Aorta (tissue), 5 donors: ENCODE results near the gene RAC2. TPM values are rescaled to one million over a fixed set of nuclear protein-coding genes. Genes with fewer than 3 reads are reported as not detected.

ENCODE experiments used
- ATAC-seq: fragments of 200-7000 bp; cut with Tn5 transposase; one replicate; pipeline ENCODE4 v1.9.1; 2022; ENCODE audit warnings: moderate library complexity; ENCODE audit not compliant: low FRiP score
- DNase-seq, 2 donors: peaks; one replicate each; pipeline ENCODE4 v3.0.0-alpha.2; 2020
- H3K27ac ChIP-seq, 2 donors: one replicate each; pipeline ENCODE4 v1.5.1; 2013; ENCODE audit warnings: low read length in 2 of 2, mild to moderate bottlenecking in 2 of 2, moderate library complexity in 2 of 2, control low read depth in 1 of 2, inconsistent platforms in 1 of 2, low read depth in 1 of 2
- H3K27me3 ChIP-seq, 2 donors: one replicate each; pipeline ENCODE4 v1.6.1; 2013; ENCODE audit warnings: control low read depth in 1 of 2, low read length in 1 of 2, mild to moderate bottlenecking in 1 of 2, moderate library complexity in 1 of 2; ENCODE audit not compliant: insufficient read depth in 2 of 2, control insufficient read depth in 1 of 2
- H3K36me3 ChIP-seq, 2 donors: one replicate each; pipeline ENCODE4 v1.6.1; 2013; ENCODE audit warnings: control low read depth in 1 of 2, low read length in 1 of 2, mild to moderate bottlenecking in 1 of 2; ENCODE audit not compliant: insufficient read depth in 2 of 2, control insufficient read depth in 1 of 2
- H3K4me1 ChIP-seq, 2 donors: one replicate each; pipeline ENCODE4 v1.6.1; 2013; ENCODE audit warnings: low read length in 2 of 2, control low read depth in 1 of 2, mild to moderate bottlenecking in 1 of 2, moderate library complexity in 1 of 2; ENCODE audit not compliant: insufficient read depth in 2 of 2, control insufficient read depth in 1 of 2
- H3K4me3 ChIP-seq, 2 donors: one replicate each; pipeline ENCODE4 v1.5.1; 2013; ENCODE audit warnings: low read length in 2 of 2, control low read depth in 1 of 2, mild to moderate bottlenecking in 1 of 2
- H3K9me3 ChIP-seq: one replicate; pipeline ENCODE4 v1.6.1; 2013; ENCODE audit warnings: mild to moderate bottlenecking, low read length; ENCODE audit not compliant: control insufficient read depth
- WGBS, 2 donors: extraction: QIAGEN DNeasy Blood & Tissue Kit; methylation state at CpG; one replicate each; pipeline ENCODE4 v1.1.7; 2013; 5-methylcytosine and 5-hydroxymethylcytosine counted together
- intact Hi-C, 2 donors: fragments of 100-400 bp; cut with DNase I; formaldehyde crosslinking; loops; one replicate each; pipeline versions ENCODE4 v1.14.2 to v1.15.0; 2022
- polyA plus RNA-seq, 2 donors: library from polyadenylated mRNA; stranded (reverse); fragments of 200-250 nt; gene quantifications; one replicate each; pipeline ENCODE4 v1.2.3, GENCODE V29; 2013
- total RNA-seq, 2 donors: library from RNA; stranded (reverse); fragmentation: NEBNext Ultra II Directional; extraction: Animal tissue kit (Norgen Biotek cat#: 25700); gene quantifications; one replicate each; pipeline ENCODE4 v1.2.1, GENCODE V29; 2021
- donor health status: healthy with polysubstance abuse.
- donor health status: Bipolar disorder and iron deficiency.
- donor health status: DM: no; HTN: no; CAD: no.
- donor health status: DM: no; HTN: no; CAD: no.
- donor health status: DM: yes; HTN: yes; CAD: no.

The RAC2 gene
- total and polyA plus RNA-seq, 4 donors, result 3.6 to 19.8 (median 15.7) TPM

DNA sequence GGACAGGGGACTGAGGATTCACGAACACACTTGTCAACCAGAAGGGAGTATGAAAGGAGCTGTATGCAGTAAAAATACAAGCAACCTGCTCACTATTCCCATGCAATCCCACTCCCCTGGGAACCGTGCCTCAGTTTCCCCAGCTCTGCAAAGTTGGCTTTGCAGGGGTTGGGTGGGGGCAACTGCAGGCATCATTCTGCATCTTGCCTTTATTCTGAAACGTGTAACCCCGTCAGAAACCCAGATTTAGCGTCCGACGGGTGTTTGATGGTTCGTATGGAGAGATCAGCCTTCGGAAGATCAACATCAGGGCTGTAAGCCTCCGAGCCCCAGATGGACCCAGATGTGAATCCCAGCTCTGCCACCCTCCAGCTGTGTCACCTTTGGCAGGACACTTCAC lies 41.9 kb upstream of the RAC2 start:
- Histone ChIP-seq H3K36me3 (no peaks in the 10 kb centered on the region), H3K27me3 (no peaks in the 10 kb centered on the region), H3K4me1 (no peaks in the 10 kb centered on the region), H3K27ac (no peak overlapping the region), H3K4me3 (no peak overlapping the region), H3K9me3 (peaks cover under 1% of the 10 kb centered on the region)
- no peak for DNase-seq
- intact Hi-C loops, result no loop called here
- no peak for ATAC-seq
- 83 to 84% methylated on average over 10 of the region's 10 CpGs for WGBS, 2 donors

DNA sequence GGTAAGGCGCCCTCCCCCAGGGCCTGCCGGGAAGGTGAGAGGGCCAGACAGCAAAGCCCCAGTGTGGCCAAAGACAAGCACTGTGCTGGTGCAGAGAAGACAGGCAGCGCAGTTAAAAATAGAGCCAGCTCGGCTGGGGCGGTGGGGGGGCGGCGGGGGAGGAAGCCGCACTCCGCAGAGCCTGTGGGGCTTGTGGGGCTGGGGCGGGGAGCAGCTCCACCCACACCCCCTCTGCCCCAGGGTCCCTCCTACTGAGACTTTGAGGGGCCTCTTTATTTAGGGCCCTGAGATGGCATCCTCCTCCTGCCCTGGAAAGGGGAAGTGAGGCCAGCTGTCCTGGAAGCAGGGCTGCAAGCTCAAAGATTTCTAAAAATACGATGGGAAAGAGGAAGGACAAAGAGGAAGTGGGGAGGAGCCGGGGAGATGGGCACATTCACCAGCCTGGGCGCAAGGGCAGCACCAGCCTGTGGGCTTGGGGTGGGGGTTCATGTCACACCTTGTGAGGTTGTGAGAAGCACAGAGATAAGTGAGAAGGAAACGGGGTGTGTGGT lies 40.8 kb upstream of the RAC2 start:
- Histone ChIP-seq H3K9me3 (peaks cover 1% of the 10 kb centered on the region), H3K36me3 (no peaks in the 10 kb centered on the region), H3K4me3 (no peak overlapping the region), H3K27me3 (no peaks in the 10 kb centered on the region), H3K4me1 (no peaks in the 10 kb centered on the region), H3K27ac (no peak overlapping the region)
- intact Hi-C loops, result no loop called here
- peak in 1 of 2 donors; percentile 88 for DNase-seq
- ATAC-seq, result peak; percentile 62
- 16 to 19% methylated on average over 13 to 14 of the region's 14 CpGs for WGBS, 2 donors

DNA sequence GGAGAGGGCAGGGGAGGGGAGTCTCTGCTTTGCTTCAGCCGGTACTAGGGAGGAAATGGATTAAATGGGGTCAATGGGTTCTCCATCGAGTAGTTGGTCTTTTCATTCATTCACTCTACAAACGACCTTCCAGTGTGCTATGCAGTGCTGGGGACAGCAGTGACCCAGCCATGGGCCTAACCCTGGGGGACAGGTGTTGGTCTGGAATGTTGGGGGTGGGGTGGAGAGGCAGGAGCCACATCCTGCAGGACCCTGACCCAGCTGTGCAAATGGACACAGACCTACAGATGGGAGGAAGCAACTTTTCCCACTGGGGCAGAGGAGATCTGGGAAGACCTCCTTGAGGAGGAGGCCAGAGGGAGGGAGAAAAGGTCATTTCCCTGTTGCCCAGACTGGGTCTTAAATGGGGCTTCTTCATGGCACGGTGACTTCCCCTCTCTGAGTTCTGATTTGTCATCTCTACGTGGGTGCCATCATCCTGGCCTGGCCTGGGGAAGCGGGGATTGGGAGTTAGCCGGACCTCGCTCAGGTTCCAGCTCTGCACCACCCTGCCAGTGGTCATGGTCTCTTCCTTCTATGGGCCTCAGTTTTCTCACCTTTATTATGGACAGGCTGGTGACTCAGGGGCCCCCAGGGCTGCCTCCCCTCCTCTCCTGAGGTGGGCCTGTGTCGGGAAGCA lies 40.2 kb upstream of the RAC2 start:
- 51 to 54% methylated on average over 9 of the region's 9 CpGs for WGBS, 2 donors
- DNase-seq (no peak), ATAC-seq (peak; percentile 3)
- H3K4me1 ChIP-seq, result no peaks in the 10 kb centered on the region
- intact Hi-C loops, result no loop called here
- no peaks in the 10 kb centered on the region for H3K27me3 ChIP-seq
- H3K27ac ChIP-seq, result no peak overlapping the region
- H3K36me3 ChIP-seq, result no peaks in the 10 kb centered on the region
- no peak overlapping the region for H3K4me3 ChIP-seq
- peaks cover 1% of the 10 kb centered on the region for H3K9me3 ChIP-seq

DNA sequence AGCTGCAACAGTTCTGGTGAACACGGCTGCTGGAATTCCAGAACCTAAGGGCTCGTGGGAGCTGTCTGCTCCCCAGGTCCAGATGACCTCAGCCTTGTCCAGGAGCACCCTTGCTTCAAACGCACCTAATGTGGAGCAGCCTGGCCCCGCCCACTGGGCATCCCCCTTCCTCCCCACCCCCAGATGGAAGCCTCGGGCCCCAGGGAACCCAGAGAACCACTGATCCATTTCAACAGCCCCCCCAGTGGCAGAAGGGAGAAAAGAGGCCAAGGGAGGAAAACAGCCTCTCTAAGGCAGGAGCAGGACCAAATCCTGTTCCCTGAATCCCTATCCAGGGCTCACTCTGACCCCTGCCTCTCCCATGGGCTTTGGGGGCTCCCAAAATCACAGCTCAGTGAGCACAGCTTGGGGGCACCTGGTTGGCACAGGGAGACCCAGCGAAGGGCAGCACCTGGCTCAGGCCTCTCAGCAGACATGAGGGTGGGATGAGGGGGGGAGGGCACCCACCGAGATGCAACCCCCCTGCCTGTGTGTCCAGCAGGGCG lies 39.4 kb upstream of the RAC2 start:
- H3K4me1 ChIP-seq, result no peaks in the 10 kb centered on the region
- H3K27me3 ChIP-seq, result no peaks in the 10 kb centered on the region
- 45 to 46% methylated on average over 8 of the region's 8 CpGs for WGBS, 2 donors

DNA sequence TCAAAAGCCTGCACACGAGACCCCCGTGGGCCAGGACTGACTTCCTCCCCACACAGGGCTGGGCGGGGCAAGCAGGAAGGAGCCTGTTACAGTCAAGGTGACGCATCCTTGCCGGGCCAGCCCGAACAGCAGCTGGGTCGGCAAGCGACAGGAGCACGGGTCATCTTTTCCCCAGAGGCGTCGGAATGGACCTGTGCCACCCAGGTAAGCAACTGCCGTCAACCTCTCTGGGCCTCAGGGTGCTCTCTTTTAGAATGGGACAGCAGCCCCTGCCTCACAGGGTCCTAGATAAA lies 38.3 kb upstream of the RAC2 start, which contains the start of gene CYTH4:
Gene CYTH4, plus strand, starts transcription at position 124 of the 293 bp plus-strand sequence. Its CDS starts 62 bp downstream, at position 186.
- DNase-seq (peak; percentile 87 to 91), ATAC-seq (peak; percentile 34)
- H3K4me1 ChIP-seq, result no peaks in the 10 kb centered on the region
- WGBS, 2 donors, result 55 to 59% methylated on average over 12 of the region's 12 CpGs
- intact Hi-C loops, result no loop called here
- no peaks in the 10 kb centered on the region for H3K27me3 ChIP-seq
- H3K36me3 ChIP-seq, result no peaks in the 10 kb centered on the region
- no peak within 1 kb of the TSS for H3K27ac ChIP-seq
- peaks cover 1% of the 10 kb centered on the region for H3K9me3 ChIP-seq
- no peak within 1 kb of the TSS for H3K4me3 ChIP-seq

More for the DNA sequence above, 39.4 kb upstream of the RAC2 start:
- Histone ChIP-seq H3K36me3 (no peaks in the 10 kb centered on the region), H3K27ac (no peak overlapping the region), H3K4me3 (no peak overlapping the region), H3K9me3 (peaks cover 1% of the 10 kb centered on the region)
- intact Hi-C loops, result no loop called here
- ATAC-seq (no peak), DNase-seq (peak in 1 of 2 donors; percentile 72)

DNA sequence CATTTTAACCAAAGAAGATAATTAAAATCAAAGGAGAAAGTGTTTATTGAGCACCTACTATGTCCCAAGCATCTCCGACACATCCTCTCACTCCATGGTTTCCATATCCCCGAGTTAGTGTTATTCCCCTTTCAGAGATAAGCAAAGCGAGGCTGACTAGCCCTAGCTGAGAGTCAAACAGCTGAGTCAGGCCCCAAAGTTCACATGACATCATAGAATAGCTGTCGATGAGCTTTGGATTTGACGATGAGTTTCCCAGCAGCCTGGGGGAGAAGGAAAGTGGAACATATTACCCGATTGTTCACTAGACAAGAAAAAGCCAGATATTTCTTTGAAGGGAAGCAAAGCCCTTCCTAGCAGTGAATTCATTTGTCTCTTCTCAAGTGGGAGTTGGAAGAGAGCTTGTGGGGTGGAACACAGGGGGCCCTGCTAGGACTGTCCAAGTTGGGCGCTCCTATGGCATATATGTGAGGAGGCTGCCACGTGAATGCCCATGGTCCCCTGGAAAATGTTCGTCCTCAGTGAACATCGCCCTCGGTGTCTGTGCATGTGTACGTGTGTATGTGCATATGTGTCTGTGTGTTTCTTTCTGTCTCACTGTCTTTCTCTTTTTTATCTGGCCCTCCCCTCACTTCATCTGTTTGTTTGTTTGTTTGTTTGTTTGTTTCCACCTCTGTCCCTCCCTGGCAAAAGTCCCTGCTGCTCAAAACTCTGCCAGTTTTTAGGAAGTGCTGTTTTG lies 37.7 kb upstream of the RAC2 start:
- no peak for ATAC-seq
- Histone ChIP-seq H3K9me3 (peaks cover 1% of the 10 kb centered on the region), H3K27ac (no peak overlapping the region), H3K4me1 (no peaks in the 10 kb centered on the region), H3K36me3 (no peaks in the 10 kb centered on the region), H3K27me3 (no peaks in the 10 kb centered on the region), H3K4me3 (no peak overlapping the region)
- intact Hi-C loops, result no loop called here
- 84 to 86% methylated on average over 12 of the region's 12 CpGs for WGBS, 2 donors
- DNase-seq, result no peak

DNA sequence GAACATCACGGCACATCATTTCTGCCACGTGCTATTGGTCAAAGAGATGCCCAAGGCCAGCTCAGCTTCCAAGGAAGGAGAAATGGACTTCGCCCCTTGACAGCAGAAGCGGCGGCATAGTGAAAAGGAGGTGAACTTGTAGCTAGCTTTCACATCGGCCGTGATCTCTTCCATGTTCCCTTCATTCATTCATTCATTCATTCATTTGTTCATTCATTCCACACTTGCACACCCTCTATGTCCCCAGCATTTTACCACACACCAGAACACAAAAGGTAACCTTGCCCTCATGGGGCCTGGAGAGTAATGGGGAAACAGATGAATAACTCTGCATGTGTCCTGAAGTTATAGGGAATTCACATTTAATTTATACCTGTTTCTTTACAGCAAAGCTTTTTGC lies 37.1 kb upstream of the RAC2 start:
- ATAC-seq (no peak), DNase-seq (no peak)
- no peak overlapping the region for H3K4me3 ChIP-seq
- H3K27ac ChIP-seq, result no peak overlapping the region
- H3K9me3 ChIP-seq, result peaks cover 1% of the 10 kb centered on the region
- H3K4me1 ChIP-seq, result no peaks in the 10 kb centered on the region
- no peaks in the 10 kb centered on the region for H3K36me3 ChIP-seq
- intact Hi-C loops, result no loop called here
- no peaks in the 10 kb centered on the region for H3K27me3 ChIP-seq
- 83 to 91% methylated on average over 7 of the region's 7 CpGs for WGBS, 2 donors

DNA sequence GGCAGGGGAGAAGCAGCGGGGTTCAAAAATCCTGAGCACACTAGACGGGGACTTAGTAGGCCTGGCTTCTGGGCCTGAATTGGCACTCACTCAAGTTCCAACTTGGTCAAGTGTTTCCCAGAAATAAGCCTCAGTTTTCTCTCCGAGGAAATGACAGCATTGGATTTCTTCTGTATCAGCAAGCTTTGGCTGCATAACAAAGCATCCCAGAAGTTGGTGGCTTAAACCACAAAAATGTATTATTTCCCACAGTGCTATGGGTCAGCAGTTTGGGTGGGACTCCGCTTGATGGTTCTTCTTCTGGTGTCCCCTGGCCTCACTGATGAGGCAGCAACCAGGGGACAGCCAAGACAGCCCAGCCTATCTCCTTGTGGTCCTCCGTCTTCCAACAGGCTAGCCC lies 36.6 kb upstream of the RAC2 start:
- 93 to 94% methylated on average over 5 of the region's 5 CpGs for WGBS, 2 donors
- ATAC-seq (no peak), DNase-seq (no peak)
- no peaks in the 10 kb centered on the region for H3K4me1 ChIP-seq
- H3K27ac ChIP-seq, result no peak overlapping the region
- intact Hi-C loops, result no loop called here
- H3K9me3 ChIP-seq, result peaks cover 1% of the 10 kb centered on the region
- H3K27me3 ChIP-seq, result no peaks in the 10 kb centered on the region
- no peak overlapping the region for H3K4me3 ChIP-seq
- H3K36me3 ChIP-seq, result no peaks in the 10 kb centered on the region
